Smooth muscle cell (in vitro differentiated cells): ENCODE data around the gene ZNF407. TPM values are rescaled to one million over a fixed set of nuclear protein-coding genes. Genes with fewer than 3 reads are reported as not detected.
"Not testable (repeated sequence)": the region's sequence is repeated elsewhere in the genome, so short reads cannot be mapped to it uniquely, and the experiment has no call there.

Source experiments
- DNase-seq: peaks from one replicate; lab custom pipeline; 2025; ENCODE audit not compliant: unreplicated experiment; lab: John Stamatoyannopoulos, UW
- H2AFZ ChIP-seq: fragments of 200-600 bp; sonication (generic); 2 replicates; pipeline ENCODE4 v1.6.0; 2016; ENCODE audit warnings: antibody characterized with exemption, low read depth, mild to moderate bottlenecking
- H3F3A ChIP-seq: fragments of 200-600 bp; sonication (generic); 2 replicates; pipeline ENCODE4 v1.6.0; 2017; ENCODE audit warnings: antibody characterized with exemption, low read depth
- H3K27ac ChIP-seq: fragments of 200-600 bp; sonication (generic); 2 replicates; pipeline ENCODE4 v1.5.1; 2016; ENCODE audit warnings: low read depth, mild to moderate bottlenecking
- H3K27me3 ChIP-seq: fragments of 200-600 bp; sonication (generic); 2 replicates; pipeline ENCODE4 v1.6.1; 2016; ENCODE audit warnings: low read depth, mild to moderate bottlenecking
- H3K36me3 ChIP-seq: fragments of 200-600 bp; sonication (generic); 2 replicates; pipeline ENCODE4 v1.5.1; 2016; ENCODE audit warnings: low read depth
- H3K4me1 ChIP-seq: fragments of 200-600 bp; sonication (generic); 2 replicates; pipeline ENCODE4 v1.5.1; 2016; ENCODE audit warnings: low read depth
- H3K4me2 ChIP-seq: fragments of 200-600 bp; sonication (generic); 2 replicates; pipeline ENCODE4 v1.6.0; 2016; ENCODE audit warnings: mild to moderate bottlenecking
- H3K4me3 ChIP-seq: fragments of 200-600 bp; sonication (generic); 2 replicates; pipeline ENCODE4 v1.5.1; 2016; ENCODE audit warnings: mild to moderate bottlenecking
- H3K79me2 ChIP-seq: fragments of 200-600 bp; sonication (generic); 2 replicates; pipeline ENCODE4 v1.6.0; 2016; ENCODE audit warnings: low read depth, mild to moderate bottlenecking
- H3K9ac ChIP-seq: fragments of 200-600 bp; sonication (generic); 2 replicates; pipeline ENCODE4 v1.6.0; 2016; ENCODE audit warnings: low read depth
- H3K9me3 ChIP-seq: fragments of 200-600 bp; sonication (generic); replicated peaks from 2 replicates; pipeline ENCODE4 v1.5.1; 2016; ENCODE audit warnings: low read depth
- H4K20me1 ChIP-seq: fragments of 200-600 bp; sonication (generic); 2 replicates; pipeline ENCODE4 v1.6.0; 2016; ENCODE audit warnings: low read depth
- CTCF ChIP-seq: fragments of 200-600 bp; sonication (generic); IDR thresholded peaks from 2 replicates; pipeline ENCODE4 v1.5.1; 2017; ENCODE audit warnings: borderline replicate concordance, mild to moderate bottlenecking, antibody characterized with exemption; ENCODE audit not compliant: insufficient read depth, poor library complexity, severe bottlenecking
- WGBS: methylation state at CpG from one replicate; pipeline ENCODE4 v1.1.7; 2016; ENCODE audit warnings: low lambda C conversion rate; 5-methylcytosine and 5-hydroxymethylcytosine counted together
- polyA plus RNA-seq: library from polyadenylated mRNA; unstranded; fragments of >200 nt; fragmentation: Nextera tagmentation; extraction: Ambion mirVana; gene quantifications from 2 replicates; pipeline ENCODE4 v1.2.1, GENCODE V29; 2016
- total RNA-seq: library from RNA; depleted of rRNA; stranded (reverse); fragments of >200 nt; gene quantifications from 2 replicates; pipeline ENCODE4 v1.2.3, GENCODE V29; 2014

Gene ZNF407
- total and polyA plus RNA-seq, 2 experiments from 2014 or later = 4.5 to 11.5 TPM

- no peak for TF ChIP-seq CTCF
- H3K79me2 ChIP-seq = no peaks in the 10 kb centered on the region
- H3K36me3 ChIP-seq = peaks cover 5% of the 10 kb centered on the region
- no peaks in the 10 kb centered on the region for H3K4me1 ChIP-seq
- H3K4me3 ChIP-seq = no peak overlapping the region
- H3K27me3 ChIP-seq = no peaks in the 10 kb centered on the region
- 91% methylated on average over 8 of the region's 8 CpGs for WGBS
- no peak overlapping the region for H3K27ac ChIP-seq
- H3K9me3 ChIP-seq = no peaks in the 10 kb centered on the region
- H3F3A ChIP-seq = no peaks in the 10 kb centered on the region
- DNase-seq = no peak
- H2AFZ ChIP-seq = no peak overlapping the region
- H3K9ac ChIP-seq = no peak overlapping the region
- H3K4me2 ChIP-seq = no peak overlapping the region
- no peaks in the 10 kb centered on the region for H4K20me1 ChIP-seq
Observed at GRCh38 chr18:75081486-75081885, 483.8 kb downstream of the ZNF407 start.

- no peaks in the 10 kb centered on the region for H3K27me3 ChIP-seq
- H3K4me3 ChIP-seq = no peak overlapping the region
- no peaks in the 10 kb centered on the region for H3K36me3 ChIP-seq
- no peak overlapping the region for H3K27ac ChIP-seq
- no peak overlapping the region for H3K9ac ChIP-seq
- no peak for TF ChIP-seq CTCF
- no peaks in the 10 kb centered on the region for H4K20me1 ChIP-seq
- H2AFZ ChIP-seq = no peak overlapping the region
- no peaks in the 10 kb centered on the region for H3K79me2 ChIP-seq
- H3K4me1 ChIP-seq = no peaks in the 10 kb centered on the region
- no peak for DNase-seq
- H3K4me2 ChIP-seq = no peak overlapping the region
- no peaks in the 10 kb centered on the region for H3K9me3 ChIP-seq
- WGBS = 94% methylated on average over 5 of the region's 5 CpGs
- H3F3A ChIP-seq = no peaks in the 10 kb centered on the region
Observed at GRCh38 chr18:75083131-75083530, 485.5 kb downstream of the ZNF407 start.

GRCh38 chr18:75083761-75084160 is 486.1 kb downstream of the ZNF407 start:
- no peak overlapping the region for H3K4me3 ChIP-seq
- no peak for DNase-seq
- no peaks in the 10 kb centered on the region for H4K20me1 ChIP-seq
- no peak overlapping the region for H2AFZ ChIP-seq
- H3K27ac ChIP-seq = no peak overlapping the region
- H3F3A ChIP-seq = no peaks in the 10 kb centered on the region
- no peaks in the 10 kb centered on the region for H3K36me3 ChIP-seq
- no peak overlapping the region for H3K4me2 ChIP-seq
- no peak overlapping the region for H3K9ac ChIP-seq
- no peaks in the 10 kb centered on the region for H3K9me3 ChIP-seq
- no peak for TF ChIP-seq CTCF
- whole genome bisulfite sequencing = 89% methylated on average over 9 of the region's 9 CpGs
- no peaks in the 10 kb centered on the region for H3K79me2 ChIP-seq
- H3K27me3 ChIP-seq = no peaks in the 10 kb centered on the region
- no peaks in the 10 kb centered on the region for H3K4me1 ChIP-seq

GRCh38 chr18:75085676-75086075 is 488.0 kb downstream of the ZNF407 start:
- not testable (repeated sequence) for H3K9me3 ChIP-seq, H3K36me3 ChIP-seq, H3K27me3 ChIP-seq, H3F3A ChIP-seq, H3K27ac ChIP-seq, H3K79me2 ChIP-seq, H3K4me2 ChIP-seq, H2AFZ ChIP-seq, H3K9ac ChIP-seq, H3K4me3 ChIP-seq, H3K4me1 ChIP-seq, H4K20me1 ChIP-seq, DNase-seq
- 96% methylated on average over 8 of the region's 8 CpGs for WGBS
